GM21576 (cell line): Measurements from ENCODE around the gene ALS2CL.
"Not testable (repeated sequence)": the region's sequence is repeated elsewhere in the genome, so short reads cannot be mapped to it uniquely, and the experiment has no call there.

Source experiments
- ATAC-seq: cut with Tn5 transposase; IDR thresholded peaks from one replicate; pipeline ENCODE4 v1.9.1; 2021; ENCODE audit warnings: mild to moderate bottlenecking, moderate library complexity; ENCODE audit not compliant: unreplicated experiment

ALS2CL gene

GRCh38 chr3:46693038-46693891 lies at the start of gene ALS2CL:
Gene ALS2CL (minus strand): TSS chr3:46693679. CDS start chr3:46689440, 4,239 bp downstream.
- ATAC-seq: no peak

GRCh38 chr3:46742992-46743585 lies 49.6 kb upstream of the ALS2CL start:
- ATAC-seq: no peak

- ATAC-seq: not testable (repeated sequence)
These were observed 46.1 kb upstream of the ALS2CL start for GRCh38 chr3:46739565-46739964.

- ATAC-seq: no peak
These were observed 43.9 kb upstream of the ALS2CL start for GRCh38 chr3:46737329-46737731.

- no peak for ATAC-seq
These were observed 42.8 kb upstream of the ALS2CL start for GRCh38 chr3:46736006-46736872.

GRCh38 chr3:46734773-46735172 lies 41.3 kb upstream of the ALS2CL start:
- ATAC-seq: no peak

DNA sequence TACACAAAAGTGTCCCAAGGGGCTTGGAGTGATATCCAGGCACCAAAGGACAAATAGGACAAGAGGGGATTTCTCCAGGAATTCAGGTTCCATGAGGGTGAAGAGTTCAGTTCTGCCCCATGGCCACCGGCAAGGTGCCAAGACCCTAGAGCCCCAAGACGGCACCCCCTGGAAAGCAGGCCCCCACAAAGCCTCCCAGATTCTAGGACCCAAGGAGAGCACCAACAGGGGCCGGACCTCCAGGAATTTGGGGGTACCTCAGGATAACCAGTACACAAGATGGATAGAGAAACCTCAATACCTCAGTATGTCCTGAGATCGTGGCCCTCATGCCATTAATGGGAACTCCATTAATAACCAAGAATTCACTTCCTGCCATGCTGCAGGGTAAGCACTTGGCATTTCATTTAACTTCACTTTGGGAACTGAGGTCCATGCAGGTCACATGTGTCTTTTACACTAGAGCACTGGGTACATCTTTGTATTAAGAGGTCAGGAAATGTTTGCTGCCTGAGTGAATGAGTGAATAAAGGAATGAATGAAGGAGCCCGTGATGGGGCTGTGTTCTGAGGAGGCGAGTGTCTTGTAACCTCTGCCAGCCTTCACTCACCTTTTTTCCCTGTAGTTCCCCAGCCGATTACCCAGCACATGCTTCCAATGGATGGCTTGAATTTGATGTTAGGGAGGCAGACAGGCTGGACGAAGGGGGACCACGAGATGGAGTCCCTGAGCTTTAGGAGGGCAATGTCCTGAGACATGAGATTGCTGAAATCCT lies 39.7 kb upstream of the ALS2CL start:
- ATAC-seq: no peak

GRCh38 chr3:46731795-46732194 lies 38.3 kb upstream of the ALS2CL start:
- ATAC-seq: no peak

- no peak for ATAC-seq
These were observed 37.3 kb upstream of the ALS2CL start for GRCh38 chr3:46730819-46731218.

DNA sequence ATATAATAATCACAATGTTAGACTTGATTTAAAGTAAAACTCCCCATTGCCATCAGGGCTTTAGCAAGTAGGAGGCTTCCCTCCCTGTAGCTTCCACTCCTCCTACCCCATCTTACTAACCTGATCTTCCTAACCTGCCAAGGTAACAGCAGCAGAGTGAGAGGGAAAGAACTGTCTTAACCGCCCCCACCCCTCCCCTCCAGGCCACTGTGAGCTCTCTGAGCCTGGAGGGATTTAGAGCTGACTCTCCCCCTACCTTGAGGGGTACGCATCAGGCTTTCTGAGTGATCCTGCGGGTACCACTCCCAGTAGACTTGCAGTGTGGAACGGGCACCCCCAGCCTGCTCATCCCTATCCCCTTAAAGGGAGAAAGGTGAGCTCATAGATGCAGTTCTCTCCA lies 35.6 kb upstream of the ALS2CL start:
- no peak for ATAC-seq

DNA sequence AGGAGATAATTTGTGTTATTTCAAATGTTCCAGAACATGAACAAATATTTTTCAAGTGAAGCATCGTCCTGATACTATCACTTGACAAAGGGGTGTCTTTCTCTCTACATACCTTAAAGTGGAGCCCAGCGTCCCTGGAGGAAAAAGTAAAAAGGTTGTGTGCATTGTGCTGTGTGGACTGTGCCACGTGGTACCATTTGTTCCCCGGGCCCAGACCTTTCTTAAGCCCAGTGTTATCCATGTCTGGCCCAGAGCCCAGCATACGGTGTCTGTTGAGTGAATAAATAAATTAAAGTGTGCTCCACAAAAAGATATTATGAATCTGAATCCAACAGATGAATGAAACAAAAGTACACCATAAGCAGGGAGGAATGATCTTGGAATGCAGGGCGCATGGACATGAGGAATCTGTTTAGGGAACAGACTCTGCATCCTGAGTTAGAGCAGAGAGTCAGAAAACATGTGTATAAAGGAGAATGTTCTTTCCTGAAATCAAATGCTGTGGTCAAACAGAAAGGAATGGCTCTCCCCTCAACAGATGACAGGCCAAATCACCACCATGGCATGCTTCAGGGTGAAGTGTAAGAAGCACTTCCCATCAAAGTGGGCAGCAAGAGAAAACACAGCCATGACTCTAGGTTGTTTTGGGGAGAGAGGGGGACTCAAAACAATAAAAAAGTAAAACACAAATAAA lies 32.3 kb upstream of the ALS2CL start:
- no peak for ATAC-seq

DNA sequence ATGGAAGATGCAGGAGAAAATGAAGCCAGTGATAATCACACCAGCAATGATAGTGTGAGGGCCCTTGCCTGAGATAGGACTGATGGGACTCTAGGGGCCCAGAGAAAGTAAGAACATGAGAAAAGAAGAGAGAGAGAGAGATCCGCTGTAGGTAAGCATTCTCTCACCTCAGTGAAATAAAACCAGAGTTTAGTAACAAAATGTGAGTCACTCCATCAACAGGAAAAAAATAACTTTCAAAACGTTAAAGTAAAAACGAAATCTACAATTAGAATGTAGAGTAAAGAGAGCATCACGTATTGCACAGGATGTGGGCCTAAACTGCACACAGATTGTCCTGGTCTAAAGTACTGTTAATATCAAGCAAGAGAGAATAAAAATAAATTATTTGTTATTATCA lies 30.9 kb upstream of the ALS2CL start:
- ATAC-seq: no peak

GRCh38 chr3:46722443-46722842 lies 29.0 kb upstream of the ALS2CL start:
- no peak for ATAC-seq

GRCh38 chr3:46721009-46721408 lies 27.5 kb upstream of the ALS2CL start:
- no peak for ATAC-seq

DNA sequence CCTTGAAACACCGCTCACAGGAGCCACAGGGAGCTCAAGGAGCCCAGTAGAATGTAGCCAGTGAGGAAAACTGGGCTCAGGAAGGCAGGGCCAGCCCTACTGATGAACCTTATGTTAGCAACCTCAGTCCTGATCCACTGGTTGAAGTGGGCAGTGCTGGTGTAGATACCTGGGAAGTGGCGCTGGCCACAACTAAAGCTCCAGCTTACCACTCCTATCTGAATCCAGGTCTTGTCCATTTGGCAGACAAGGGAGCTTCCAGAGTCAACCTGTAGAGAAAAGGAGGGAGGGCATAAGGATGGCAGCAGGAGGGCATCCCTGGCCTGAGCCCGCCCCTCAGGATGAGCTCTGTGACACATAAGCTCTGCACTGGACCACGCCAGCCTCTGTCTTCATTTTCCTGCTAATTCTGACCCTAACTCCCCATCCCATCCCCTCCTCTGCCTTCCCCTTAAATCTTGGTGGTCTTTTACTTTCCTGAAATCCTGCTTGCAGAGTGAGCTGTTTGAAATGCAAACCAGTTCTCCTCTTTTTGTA lies 26.3 kb upstream of the ALS2CL start:
- ATAC-seq: no peak

- no peak for ATAC-seq
These were observed 25.6 kb upstream of the ALS2CL start for GRCh38 chr3:46719044-46719565.

DNA sequence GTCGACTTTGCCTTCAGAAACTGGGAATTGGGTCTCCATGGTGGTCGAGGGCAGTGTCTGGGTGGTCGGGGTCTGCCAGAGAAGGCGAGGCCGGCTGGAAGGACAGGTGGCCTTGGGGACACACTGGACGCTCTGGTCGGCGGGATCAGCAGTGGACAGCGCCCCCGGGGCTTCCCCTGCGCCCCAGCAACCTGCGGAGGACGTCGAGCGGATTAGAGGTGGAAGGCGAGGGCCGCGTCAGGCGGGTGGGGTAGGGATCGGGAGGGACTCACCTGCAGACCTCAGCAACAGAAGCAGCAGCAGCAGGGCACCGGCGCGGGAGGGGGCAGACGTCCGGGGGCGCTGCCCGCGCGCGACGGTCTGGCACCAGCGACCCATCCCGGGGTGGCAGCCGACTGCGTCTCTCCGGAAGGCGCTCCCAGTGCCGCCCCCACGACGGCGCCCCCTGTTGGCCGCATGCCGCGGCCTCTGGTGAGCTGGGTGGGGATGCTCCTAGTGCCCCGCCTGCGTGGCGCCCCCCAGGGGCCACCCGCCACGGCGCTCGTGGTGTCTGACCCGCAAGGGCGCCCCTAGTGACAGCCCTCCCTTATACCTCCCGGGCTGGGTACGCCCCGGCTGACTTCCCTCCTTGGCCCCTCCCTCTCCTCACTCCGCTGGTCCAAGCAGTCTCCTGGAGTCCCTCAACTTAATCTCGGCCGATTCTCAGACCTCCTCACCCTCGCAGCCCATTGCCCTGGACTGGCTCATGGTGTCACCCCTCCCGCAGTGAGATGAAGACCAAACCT lies 24.2 kb upstream of the ALS2CL start, which contains the start of gene PRSS50:
PRSS50 (minus strand) TSS at position 423 of the 785 bp plus-strand sequence; CDS start at position 378, 45 bp downstream.
- ATAC-seq: no peak
